DOHH2 (cell line): Measurements from ENCODE around the gene ART4.

Experiments
- H3F3A ChIP-seq: fragments of 200-600 bp; sonication (generic), shearing (Covaris generic); 2 replicates; pipeline ENCODE4 v1.6.0; 2016; ENCODE audit warnings: antibody characterized with exemption, mild to moderate bottlenecking; ENCODE audit not compliant: control insufficient read depth, insufficient read depth
- H3K27ac ChIP-seq: fragments of 200-600 bp; sonication (generic); 2 replicates; pipeline ENCODE4 v1.5.1; 2014; ENCODE audit warnings: low read depth, mild to moderate bottlenecking, low read length, moderate library complexity
- H3K27me3 ChIP-seq: fragments of 200-600 bp; sonication (generic); 2 replicates; pipeline ENCODE4 v1.6.1; 2014; ENCODE audit warnings: mild to moderate bottlenecking, low read length, mixed read lengths; ENCODE audit not compliant: control insufficient read depth
- H3K36me3 ChIP-seq: fragments of 200-600 bp; sonication (generic); 2 replicates; pipeline ENCODE4 v1.6.1; 2014; ENCODE audit warnings: mild to moderate bottlenecking, low read length, moderate library complexity, mixed read lengths; ENCODE audit not compliant: control insufficient read depth
- H3K4me1 ChIP-seq: fragments of 200-600 bp; sonication (generic); 2 replicates; pipeline ENCODE4 v1.6.1; 2014; ENCODE audit warnings: mild to moderate bottlenecking, low read length, mixed read lengths; ENCODE audit not compliant: control insufficient read depth
- H3K4me2 ChIP-seq: fragments of 200-600 bp; sonication (generic); 2 replicates; pipeline ENCODE4 v1.6.0; 2014; ENCODE audit warnings: mild to moderate bottlenecking, low read length, moderate library complexity
- H3K4me3 ChIP-seq: fragments of 200-600 bp; sonication (generic); 2 replicates; pipeline ENCODE4 v1.5.1; 2014; ENCODE audit warnings: mild to moderate bottlenecking, low read length, mixed read lengths
- H3K79me2 ChIP-seq: fragments of 200-600 bp; sonication (generic); 2 replicates; pipeline ENCODE4 v1.6.1; 2014; ENCODE audit warnings: mild to moderate bottlenecking, low read length, mixed read lengths; ENCODE audit not compliant: control insufficient read depth
- H3K9me2 ChIP-seq: fragments of 200-600 bp; sonication (generic); replicated peaks from 2 replicates; pipeline ENCODE4 v1.6.1; 2014; ENCODE audit warnings: mild to moderate bottlenecking, low read length, mixed read lengths; ENCODE audit not compliant: control insufficient read depth
- H3K9me3 ChIP-seq: fragments of 200-600 bp; sonication (generic); 2 replicates; pipeline ENCODE4 v1.6.1; 2014; ENCODE audit warnings: antibody characterized with exemption, low read length, mixed read lengths; ENCODE audit not compliant: control insufficient read depth, insufficient read depth
- H4K20me1 ChIP-seq: fragments of 200-600 bp; sonication (generic); 2 replicates; pipeline ENCODE4 v1.6.0; 2014; ENCODE audit warnings: low read depth, mild to moderate bottlenecking, antibody characterized with exemption, low read length, moderate library complexity; ENCODE audit not compliant: control insufficient read depth, insufficient read depth
- EZH2phosphoT487 ChIP-seq: fragments of 200-600 bp; sonication (generic); IDR thresholded peaks from 2 replicates; pipeline ENCODE4 v1.6.1; 2017; ENCODE audit warnings: borderline replicate concordance, mild to moderate bottlenecking, antibody characterized with exemption, low read length, moderate library complexity, mixed read lengths
- TF ChIP-seq, protein P1 (sequence below): fragments of 200-600 bp; sonication (generic); IDR thresholded peaks from one replicate; pipeline ENCODE4 v1.5.1; 2014; ENCODE audit warnings: antibody characterized with exemption, mild to moderate bottlenecking, low read depth, low read length; ENCODE audit not compliant: poor library complexity, severe bottlenecking

Gene ART4

DNA sequence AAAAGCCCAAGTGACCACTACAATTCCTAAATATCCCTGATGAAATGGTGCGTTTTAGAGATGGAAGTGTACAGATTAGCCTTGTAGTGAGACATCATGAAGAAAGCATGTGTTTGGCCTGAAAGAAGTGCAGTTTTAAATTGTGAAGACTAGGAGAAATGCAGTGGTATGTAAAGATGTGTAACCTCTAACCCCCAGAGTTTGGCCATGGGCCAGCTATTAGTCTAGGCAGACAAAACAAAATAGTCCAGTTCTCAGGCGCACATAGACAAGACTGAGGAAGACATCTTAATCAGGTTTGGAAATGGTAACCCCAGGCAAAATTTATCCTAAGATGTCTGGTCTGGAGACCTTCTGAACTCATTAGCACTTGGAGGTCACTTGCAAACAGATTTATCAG lies 63.5 kb downstream of the ART4 start:
- H3K27me3 ChIP-seq: no peaks in the 10 kb centered on the region
- H3K36me3 ChIP-seq: peaks cover 10% of the 10 kb centered on the region
- no peak overlapping the region for H3K4me3 ChIP-seq
- peaks cover 28% of the 10 kb centered on the region for H3K4me1 ChIP-seq
- H3K79me2 ChIP-seq: peaks cover 8% of the 10 kb centered on the region
- no peaks in the 10 kb centered on the region for H3K9me2 ChIP-seq
- H4K20me1 ChIP-seq: no peaks in the 10 kb centered on the region
- H3K9me3 ChIP-seq: no peaks in the 10 kb centered on the region
- TF ChIP-seq, protein P1, sequence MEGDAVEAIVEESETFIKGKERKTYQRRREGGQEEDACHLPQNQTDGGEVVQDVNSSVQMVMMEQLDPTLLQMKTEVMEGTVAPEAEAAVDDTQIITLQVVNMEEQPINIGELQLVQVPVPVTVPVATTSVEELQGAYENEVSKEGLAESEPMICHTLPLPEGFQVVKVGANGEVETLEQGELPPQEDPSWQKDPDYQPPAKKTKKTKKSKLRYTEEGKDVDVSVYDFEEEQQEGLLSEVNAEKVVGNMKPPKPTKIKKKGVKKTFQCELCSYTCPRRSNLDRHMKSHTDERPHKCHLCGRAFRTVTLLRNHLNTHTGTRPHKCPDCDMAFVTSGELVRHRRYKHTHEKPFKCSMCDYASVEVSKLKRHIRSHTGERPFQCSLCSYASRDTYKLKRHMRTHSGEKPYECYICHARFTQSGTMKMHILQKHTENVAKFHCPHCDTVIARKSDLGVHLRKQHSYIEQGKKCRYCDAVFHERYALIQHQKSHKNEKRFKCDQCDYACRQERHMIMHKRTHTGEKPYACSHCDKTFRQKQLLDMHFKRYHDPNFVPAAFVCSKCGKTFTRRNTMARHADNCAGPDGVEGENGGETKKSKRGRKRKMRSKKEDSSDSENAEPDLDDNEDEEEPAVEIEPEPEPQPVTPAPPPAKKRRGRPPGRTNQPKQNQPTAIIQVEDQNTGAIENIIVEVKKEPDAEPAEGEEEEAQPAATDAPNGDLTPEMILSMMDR: no peak
- TF ChIP-seq EZH2phosphoT487: no peak
- no peak overlapping the region for H3K4me2 ChIP-seq
- H3F3A ChIP-seq: peaks cover 22% of the 10 kb centered on the region
- H3K27ac ChIP-seq: no peak overlapping the region

DNA sequence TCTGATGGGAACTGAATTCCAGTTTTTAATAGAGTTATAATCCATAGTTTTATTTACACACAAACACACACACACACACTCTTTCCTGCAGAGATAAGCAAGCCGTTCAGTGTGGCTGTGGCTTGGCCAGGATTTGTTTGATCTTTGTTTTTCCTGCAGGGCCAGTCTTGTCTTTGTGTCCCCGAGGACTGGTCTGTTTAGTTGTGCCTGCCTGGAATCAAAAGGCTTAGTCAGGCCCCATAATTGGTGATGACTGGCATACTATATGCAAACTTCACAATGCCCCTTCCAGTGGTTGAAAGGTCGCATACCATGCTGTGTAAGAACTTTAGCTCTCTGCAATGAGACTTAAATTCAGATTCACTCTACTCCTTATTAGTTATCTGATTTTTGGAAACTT lies 66.1 kb downstream of the ART4 start:
- Histone ChIP-seq H3K4me3 (no peak overlapping the region), H4K20me1 (no peaks in the 10 kb centered on the region), H3K27me3 (no peaks in the 10 kb centered on the region), H3K36me3 (no peaks in the 10 kb centered on the region), H3K27ac (no peak overlapping the region), H3F3A (peaks cover 19% of the 10 kb centered on the region; the same call in 1 of the 2 replicates), H3K9me2 (no peaks in the 10 kb centered on the region), H3K4me1 (peaks cover 35% of the 10 kb centered on the region), H3K79me2 (peaks cover 22% of the 10 kb centered on the region), H3K9me3 (no peaks in the 10 kb centered on the region), H3K4me2 (no peak overlapping the region)
- no peak for TF ChIP-seq EZH2phosphoT487
- TF ChIP-seq, protein P1: no peak

GRCh38 chr12:14776236-14776961 lies 66.9 kb downstream of the ART4 start:
- H3K9me2 ChIP-seq: no peaks in the 10 kb centered on the region
- H3K36me3 ChIP-seq: no peaks in the 10 kb centered on the region
- H3F3A ChIP-seq: peaks cover 25% of the 10 kb centered on the region
- peaks cover 43% of the 10 kb centered on the region for H3K4me1 ChIP-seq
- no peaks in the 10 kb centered on the region for H3K27me3 ChIP-seq
- peak overlapping the region; percentile 84; the same call in 1 of the 2 replicates for H3K4me3 ChIP-seq
- H3K4me2 ChIP-seq: peak overlapping the region; percentile 73
- TF ChIP-seq EZH2phosphoT487: no peak
- TF ChIP-seq, protein P1: peak; percentile 34
- no peaks in the 10 kb centered on the region for H4K20me1 ChIP-seq
- H3K79me2 ChIP-seq: peaks cover 22% of the 10 kb centered on the region
- no peaks in the 10 kb centered on the region for H3K9me3 ChIP-seq
- no peak overlapping the region for H3K27ac ChIP-seq
